ENCODE data around the gene ARHGAP23.

DNA sequence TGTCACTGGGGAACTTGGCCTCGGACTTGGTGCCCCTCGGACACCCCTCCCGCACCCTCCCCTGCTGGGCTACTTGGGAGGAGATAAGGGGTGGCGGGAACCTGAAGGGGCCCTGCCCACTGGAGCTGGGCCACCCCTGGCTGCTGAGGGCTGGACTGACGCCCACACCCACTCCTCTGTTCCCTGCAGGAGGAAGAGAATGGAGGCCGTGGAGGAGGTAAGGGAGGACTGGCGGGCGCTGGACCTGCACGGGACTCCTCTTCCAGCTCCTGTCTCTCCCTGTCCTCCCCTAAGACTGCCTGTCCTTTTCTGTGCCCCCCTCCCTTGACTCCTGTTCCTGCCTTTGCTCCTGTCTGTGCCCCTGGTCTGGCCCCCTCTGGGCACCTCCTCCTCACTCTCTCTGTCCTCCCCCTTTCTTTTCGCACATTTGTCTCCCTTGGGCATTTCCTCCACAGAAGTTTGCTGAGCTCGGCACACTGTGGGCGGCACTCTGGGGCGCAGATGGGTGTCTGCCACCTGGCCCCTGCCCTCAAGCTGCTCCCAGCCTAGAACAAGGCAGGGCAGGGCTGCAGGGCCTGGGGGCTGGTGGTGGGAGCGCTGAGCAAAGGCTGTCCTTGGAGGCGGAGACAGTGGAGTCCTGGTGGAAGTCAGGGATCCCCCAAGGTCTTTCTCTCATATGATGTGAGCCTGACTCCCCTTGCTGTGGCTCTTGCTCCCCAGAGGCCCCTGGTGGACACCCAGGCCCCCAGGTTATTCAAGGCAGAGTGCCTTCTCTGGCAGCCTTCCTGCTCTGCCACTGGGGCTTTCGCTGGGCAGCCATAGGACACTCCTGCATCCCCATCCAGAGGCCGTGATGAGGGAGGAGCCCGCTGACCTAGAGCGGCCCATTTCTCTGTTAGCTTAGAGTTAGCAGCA lies 32.7 kb downstream of the ARHGAP23 start:
- TF ChIP-seq, protein P1, sequence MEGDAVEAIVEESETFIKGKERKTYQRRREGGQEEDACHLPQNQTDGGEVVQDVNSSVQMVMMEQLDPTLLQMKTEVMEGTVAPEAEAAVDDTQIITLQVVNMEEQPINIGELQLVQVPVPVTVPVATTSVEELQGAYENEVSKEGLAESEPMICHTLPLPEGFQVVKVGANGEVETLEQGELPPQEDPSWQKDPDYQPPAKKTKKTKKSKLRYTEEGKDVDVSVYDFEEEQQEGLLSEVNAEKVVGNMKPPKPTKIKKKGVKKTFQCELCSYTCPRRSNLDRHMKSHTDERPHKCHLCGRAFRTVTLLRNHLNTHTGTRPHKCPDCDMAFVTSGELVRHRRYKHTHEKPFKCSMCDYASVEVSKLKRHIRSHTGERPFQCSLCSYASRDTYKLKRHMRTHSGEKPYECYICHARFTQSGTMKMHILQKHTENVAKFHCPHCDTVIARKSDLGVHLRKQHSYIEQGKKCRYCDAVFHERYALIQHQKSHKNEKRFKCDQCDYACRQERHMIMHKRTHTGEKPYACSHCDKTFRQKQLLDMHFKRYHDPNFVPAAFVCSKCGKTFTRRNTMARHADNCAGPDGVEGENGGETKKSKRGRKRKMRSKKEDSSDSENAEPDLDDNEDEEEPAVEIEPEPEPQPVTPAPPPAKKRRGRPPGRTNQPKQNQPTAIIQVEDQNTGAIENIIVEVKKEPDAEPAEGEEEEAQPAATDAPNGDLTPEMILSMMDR (optimal IDR thresholded peaks at IDR 0.05 in 1 of 3, IDR thresholded peaks at IDR 0.05 in 1 of 3, conservative IDR thresholded peaks at IDR 0.05 in 1 of 3; ENCODE audit: extremely low read depth in 1 of 3, insufficient read depth in 2 of 3, low read length in 3 of 3) = no peak
- TF ChIP-seq EZH2 (IDR thresholded peaks at IDR 0.05; ENCODE audit: low read length) = no peak

All from keratinocyte (primary cell).